ENCODE measurements around the gene NSD1.

NSD1 gene, protein sequence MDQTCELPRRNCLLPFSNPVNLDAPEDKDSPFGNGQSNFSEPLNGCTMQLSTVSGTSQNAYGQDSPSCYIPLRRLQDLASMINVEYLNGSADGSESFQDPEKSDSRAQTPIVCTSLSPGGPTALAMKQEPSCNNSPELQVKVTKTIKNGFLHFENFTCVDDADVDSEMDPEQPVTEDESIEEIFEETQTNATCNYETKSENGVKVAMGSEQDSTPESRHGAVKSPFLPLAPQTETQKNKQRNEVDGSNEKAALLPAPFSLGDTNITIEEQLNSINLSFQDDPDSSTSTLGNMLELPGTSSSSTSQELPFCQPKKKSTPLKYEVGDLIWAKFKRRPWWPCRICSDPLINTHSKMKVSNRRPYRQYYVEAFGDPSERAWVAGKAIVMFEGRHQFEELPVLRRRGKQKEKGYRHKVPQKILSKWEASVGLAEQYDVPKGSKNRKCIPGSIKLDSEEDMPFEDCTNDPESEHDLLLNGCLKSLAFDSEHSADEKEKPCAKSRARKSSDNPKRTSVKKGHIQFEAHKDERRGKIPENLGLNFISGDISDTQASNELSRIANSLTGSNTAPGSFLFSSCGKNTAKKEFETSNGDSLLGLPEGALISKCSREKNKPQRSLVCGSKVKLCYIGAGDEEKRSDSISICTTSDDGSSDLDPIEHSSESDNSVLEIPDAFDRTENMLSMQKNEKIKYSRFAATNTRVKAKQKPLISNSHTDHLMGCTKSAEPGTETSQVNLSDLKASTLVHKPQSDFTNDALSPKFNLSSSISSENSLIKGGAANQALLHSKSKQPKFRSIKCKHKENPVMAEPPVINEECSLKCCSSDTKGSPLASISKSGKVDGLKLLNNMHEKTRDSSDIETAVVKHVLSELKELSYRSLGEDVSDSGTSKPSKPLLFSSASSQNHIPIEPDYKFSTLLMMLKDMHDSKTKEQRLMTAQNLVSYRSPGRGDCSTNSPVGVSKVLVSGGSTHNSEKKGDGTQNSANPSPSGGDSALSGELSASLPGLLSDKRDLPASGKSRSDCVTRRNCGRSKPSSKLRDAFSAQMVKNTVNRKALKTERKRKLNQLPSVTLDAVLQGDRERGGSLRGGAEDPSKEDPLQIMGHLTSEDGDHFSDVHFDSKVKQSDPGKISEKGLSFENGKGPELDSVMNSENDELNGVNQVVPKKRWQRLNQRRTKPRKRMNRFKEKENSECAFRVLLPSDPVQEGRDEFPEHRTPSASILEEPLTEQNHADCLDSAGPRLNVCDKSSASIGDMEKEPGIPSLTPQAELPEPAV (N-terminal part only)

DNA sequence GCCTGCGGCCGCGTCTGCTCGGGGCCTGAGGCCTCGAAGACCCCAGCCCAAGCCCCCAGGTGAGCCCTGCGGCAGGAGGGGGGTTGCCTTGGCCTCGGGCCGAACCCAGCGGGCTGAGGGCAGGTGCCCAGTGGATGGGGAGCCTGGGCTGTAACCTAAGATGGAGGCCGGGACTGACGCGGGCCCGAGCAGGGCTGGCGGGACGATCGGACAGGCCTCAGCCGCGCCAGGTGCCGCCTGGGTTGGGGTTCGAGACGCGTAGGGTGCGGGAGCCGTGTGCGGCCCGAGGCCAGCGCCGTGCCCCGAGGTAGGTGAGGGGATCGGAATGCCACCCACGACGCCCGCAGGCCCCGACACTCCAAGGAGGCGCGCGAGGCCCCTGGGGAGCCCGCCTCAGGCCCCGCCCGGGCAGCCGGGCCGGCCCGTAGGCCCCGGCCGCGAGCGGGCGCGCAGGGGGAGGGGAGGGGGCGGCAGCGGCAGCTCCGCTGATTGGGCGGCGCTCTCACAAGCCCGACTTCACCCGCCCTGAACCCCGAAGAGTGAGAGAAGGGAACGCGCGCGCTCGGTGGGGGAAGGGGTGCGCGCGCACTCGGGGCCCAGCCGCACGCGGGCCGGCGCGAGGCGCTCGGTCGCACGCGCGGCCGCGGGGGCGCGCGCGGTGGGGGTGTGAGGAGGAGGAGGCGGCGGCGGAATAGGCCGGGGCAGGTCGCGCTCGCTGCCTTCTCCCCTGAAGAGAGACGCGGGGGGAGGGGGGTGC is at the start of gene NSD1:
Gene NSD1 (plus strand): TSS at position 678 of the 757 bp plus-strand sequence. CDS start 1,331 bp downstream, outside the sequence.
- peak; percentile 33 to 41 for DNase-seq

DNA sequence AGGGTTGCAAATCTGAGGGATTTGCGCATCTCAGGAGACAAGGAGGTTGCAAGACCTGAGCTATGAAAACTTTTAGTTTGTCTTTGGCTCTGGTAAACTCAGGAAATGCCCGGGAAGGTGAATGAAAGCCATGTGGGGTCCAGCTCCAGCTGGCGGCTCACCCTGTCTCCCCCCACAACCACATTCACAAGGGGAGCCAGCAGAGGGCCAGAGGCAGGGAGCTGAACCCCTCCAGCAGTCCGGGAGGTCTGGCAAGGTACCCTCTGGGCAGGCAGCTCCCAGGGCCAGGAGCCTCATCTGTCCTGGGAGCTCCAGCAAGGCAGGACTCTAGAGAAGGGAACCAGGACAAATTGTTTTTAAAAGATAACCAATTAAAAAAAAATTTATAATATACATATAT is 49.4 kb upstream of the NSD1 start:
- DNase-seq = no peak

DNA sequence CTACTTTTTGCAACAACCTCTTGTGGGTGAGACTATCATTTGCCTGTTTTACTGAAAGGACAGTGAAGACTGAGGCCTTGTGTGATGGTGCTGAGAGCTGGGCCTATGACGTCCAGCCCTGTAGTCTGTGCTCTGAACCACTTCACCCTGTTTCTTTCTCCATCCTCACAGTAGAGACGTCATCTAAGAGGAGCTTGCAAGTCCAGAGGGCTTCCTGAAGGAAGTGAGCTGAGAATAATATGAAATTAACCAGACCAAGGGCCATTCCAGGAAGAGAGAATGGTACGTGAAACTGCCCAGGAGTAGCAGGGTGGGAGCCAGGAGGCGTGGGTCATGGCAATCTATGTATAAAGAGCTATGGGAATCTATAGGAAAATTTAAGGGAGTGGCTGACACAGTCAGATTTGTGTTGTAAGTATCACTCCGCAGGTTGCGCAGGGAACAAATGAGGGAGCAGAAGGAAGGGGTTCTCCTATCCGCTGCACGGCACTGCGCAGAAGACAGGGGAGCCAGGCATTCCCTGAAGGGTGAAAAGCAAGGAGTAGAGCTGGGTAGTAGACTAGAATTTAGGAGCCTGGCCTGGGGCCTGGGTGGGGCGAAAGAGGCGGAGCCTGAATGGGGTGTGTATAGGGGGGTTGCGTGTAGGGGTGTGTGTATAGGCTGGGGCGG is 47.5 kb upstream of the NSD1 start:
- DNase-seq = no peak

DNA sequence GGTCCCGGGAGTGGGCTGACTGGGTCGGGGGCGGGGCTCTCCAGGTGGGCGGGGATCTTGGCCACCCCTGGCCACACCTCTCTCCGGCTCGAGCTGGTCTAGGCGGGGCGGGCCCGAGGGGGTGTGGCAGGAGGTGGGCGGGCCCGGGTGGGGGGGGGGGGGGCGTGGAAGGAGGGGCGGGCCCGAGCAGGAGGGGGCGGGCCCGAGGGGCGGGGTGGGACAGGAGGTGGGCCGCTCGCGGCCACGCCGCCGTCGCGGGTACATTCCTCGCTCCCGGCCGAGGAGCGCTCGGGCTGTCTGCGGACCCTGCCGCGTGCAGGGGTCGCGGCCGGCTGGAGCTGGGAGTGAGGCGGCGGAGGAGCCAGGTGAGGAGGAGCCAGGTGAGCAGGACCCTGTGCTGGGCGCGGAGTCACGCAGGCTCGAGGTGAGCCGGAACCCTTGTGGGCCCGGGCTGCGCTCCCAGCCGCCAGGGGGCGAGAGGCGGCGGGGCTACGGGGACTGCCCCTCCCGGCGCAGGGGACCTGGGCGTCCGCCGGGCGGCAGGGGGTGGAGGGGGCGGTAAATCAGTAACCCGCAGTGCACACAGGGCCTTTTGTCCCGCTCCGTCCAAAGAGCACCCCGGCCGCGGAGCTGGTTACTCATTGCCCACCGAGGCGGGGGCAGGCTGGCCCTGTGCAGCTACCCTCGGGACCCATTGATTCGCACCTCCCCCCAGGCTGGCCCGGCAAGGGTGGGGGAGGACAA is 46.7 kb upstream of the NSD1 start, which contains the start of gene FGFR4:
Gene FGFR4 (plus strand): TSS at position 262 of the 744 bp plus-strand sequence. CDS start 2,688 bp downstream, outside the sequence.
- DNase-seq = peak; percentile 28 to 55

DNA sequence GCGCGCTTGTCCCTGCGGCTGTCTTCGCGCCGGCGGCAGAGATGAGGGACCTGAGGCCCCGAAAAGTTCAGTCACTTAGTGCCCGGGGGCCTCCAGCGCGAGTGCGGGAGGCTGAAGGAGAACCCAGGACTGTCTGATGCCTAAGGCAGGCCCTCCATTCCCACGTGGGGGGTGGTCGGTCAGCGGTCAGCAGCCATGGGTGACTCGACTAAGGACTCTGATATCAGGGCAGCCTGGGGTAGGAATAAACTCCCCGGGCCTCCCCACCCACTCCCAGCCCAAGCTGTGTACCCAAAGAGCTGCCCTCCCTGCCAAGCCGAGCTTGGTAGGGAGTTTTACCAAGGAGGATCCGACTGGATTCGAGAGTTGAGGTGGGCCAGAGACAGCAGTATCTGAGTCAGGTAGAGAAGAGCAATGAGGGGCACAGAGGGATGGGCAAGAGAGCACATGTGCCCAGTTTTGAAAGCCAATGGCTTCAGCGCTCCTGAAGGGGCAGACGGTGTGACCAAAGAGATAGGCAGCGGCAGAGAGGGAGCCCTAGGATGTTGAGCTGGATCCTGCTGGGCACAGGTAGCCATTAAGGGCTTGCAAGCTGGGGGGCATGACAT is 46.1 kb upstream of the NSD1 start:
- DNase-seq = no peak

GRCh38 chr5:177089127-177089526 is 44.4 kb upstream of the NSD1 start:
- DNase-seq = no peak

GRCh38 chr5:177089825-177090641 is 43.5 kb upstream of the NSD1 start:
- DNase-seq = no peak

- DNase-seq = no peak
Observed at GRCh38 chr5:177090813-177091212, 42.8 kb upstream of the NSD1 start.

GRCh38 chr5:177091232-177091631 is 42.3 kb upstream of the NSD1 start:
- DNase-seq = no peak

GRCh38 chr5:177092178-177093081 is 41.1 kb upstream of the NSD1 start:
- no peak for DNase-seq

GRCh38 chr5:177093082-177093712 is 40.4 kb upstream of the NSD1 start:
- no peak for DNase-seq

- DNase-seq = no peak
Observed at GRCh38 chr5:177093803-177094202, 39.8 kb upstream of the NSD1 start.

DNA sequence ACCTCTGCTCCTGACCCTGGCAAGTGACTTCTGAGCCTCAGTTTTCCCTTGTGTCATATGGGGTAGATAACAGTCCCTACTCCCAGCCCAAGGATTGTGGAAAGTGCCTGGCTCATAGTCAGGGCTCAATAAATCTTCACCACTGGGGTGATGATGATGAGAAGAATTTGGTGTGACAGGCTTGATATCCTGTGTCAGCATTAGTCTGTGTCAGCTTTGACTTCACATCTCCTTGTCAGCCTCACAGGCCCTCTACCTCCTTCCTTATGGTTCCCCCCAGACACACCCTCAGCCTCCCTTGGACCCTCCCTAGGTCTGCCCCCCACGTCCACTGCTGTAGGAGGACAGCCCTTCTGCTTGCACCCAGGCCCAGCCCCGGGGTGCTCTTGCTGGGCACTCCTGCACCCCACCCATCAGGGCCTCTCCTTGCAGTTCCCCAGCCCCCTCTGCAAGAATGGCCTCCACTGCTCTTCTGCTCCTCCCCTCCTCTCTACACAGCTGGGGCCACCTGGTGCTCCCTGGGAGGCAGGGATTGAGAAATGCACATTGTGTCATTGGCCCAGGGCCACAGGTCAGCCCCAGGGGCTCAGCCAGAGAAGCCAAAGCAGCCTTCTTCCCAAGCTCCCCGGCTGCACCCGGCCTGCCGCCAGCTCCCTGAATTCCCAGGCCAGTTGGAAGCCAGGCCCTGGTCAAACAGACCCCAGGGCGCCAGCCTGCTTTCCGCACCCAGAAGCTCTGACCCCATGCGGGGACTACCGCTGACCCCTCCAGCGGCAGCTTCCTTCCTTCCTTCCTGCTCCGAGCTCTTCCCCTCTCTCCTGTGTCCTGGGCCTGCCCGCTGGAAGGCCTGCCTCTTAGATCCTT is 39.1 kb upstream of the NSD1 start:
- no peak for DNase-seq

DNA sequence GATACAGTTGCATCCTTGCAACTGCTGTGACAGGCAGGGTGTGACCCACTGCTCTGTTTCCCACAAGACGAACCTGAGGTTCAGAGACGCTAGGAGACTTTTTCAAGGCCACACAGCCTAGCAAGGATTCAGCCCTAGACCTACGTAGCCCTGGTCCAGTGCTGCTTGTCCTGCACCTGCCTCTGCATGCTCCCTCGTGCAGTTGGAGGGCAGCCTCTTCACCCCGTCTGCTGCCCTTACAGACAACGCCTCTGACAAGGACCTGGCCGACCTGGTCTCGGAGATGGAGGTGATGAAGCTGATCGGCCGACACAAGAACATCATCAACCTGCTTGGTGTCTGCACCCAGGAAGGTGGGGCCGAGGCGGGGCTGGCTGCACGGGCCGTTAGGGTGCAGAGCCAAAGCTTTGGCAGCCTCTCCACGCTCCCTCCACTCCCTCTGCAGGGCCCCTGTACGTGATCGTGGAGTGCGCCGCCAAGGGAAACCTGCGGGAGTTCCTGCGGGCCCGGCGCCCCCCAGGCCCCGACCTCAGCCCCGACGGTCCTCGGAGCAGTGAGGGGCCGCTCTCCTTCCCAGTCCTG is 38.4 kb upstream of the NSD1 start:
- no peak for DNase-seq

GRCh38 chr5:177096162-177097015 is 37.2 kb upstream of the NSD1 start:
- DNase-seq = no peak

All from NCI-H1930 (cell line).